ENCODE results near the gene PREX1.
A peak's percentile ranks its signal among the peaks of the same experiment; 100 is the strongest.
"Not testable (repeated sequence)": the region's sequence is repeated elsewhere in the genome, so short reads cannot be mapped to it uniquely, and the experiment has no call there.

PREX1 gene

GRCh38 chr20:48827855-48828733 lies at the start of gene PREX1:
Gene PREX1, minus strand, starts transcription at chr20:48827999. Its CDS starts 139 bp downstream, at chr20:48827860.
- DNase-seq (ENCODE audit: low read depth in 3 of 3) = peak; percentile 27 to 57 (median 55)

GRCh38 chr20:48877304-48877703 lies 49.5 kb upstream of the PREX1 start:
- DNase-seq (ENCODE audit: low read depth in 3 of 3) = no peak

- no peak for DNase-seq (ENCODE audit: low read depth in 3 of 3)
Observed at GRCh38 chr20:48875914-48876240, 48.1 kb upstream of the PREX1 start.

GRCh38 chr20:48875233-48875913 lies 47.6 kb upstream of the PREX1 start:
- no peak for DNase-seq (ENCODE audit: low read depth in 3 of 3)

GRCh38 chr20:48869442-48869841 lies 41.6 kb upstream of the PREX1 start:
- DNase-seq (ENCODE audit: low read depth in 3 of 3) = not testable (repeated sequence)

GRCh38 chr20:48866936-48867335 lies 39.1 kb upstream of the PREX1 start:
- DNase-seq (ENCODE audit: low read depth in 3 of 3) = no peak

- no peak for DNase-seq (ENCODE audit: low read depth in 3 of 3)
Observed at GRCh38 chr20:48864738-48865318, 37.0 kb upstream of the PREX1 start.

GRCh38 chr20:48864254-48864653 lies 36.5 kb upstream of the PREX1 start:
- DNase-seq (ENCODE audit: low read depth in 3 of 3) = no peak

GRCh38 chr20:48862279-48862678 lies 34.5 kb upstream of the PREX1 start:
- no peak for DNase-seq (ENCODE audit: low read depth in 3 of 3)

- DNase-seq (ENCODE audit: low read depth in 3 of 3) = no peak
Observed at GRCh38 chr20:48861444-48861843, 33.6 kb upstream of the PREX1 start.

GRCh38 chr20:48858075-48858790 lies 30.4 kb upstream of the PREX1 start:
- no peak for DNase-seq (ENCODE audit: low read depth in 3 of 3)

- no peak for DNase-seq (ENCODE audit: low read depth in 3 of 3)
Observed at GRCh38 chr20:48856130-48856529, 28.3 kb upstream of the PREX1 start.

- DNase-seq (ENCODE audit: low read depth in 3 of 3) = no peak
Observed at GRCh38 chr20:48855046-48855445, 27.2 kb upstream of the PREX1 start.

GRCh38 chr20:48852609-48853008 lies 24.8 kb upstream of the PREX1 start:
- no peak for DNase-seq (ENCODE audit: low read depth in 3 of 3)

GRCh38 chr20:48851579-48851978 lies 23.8 kb upstream of the PREX1 start:
- DNase-seq (ENCODE audit: low read depth in 3 of 3) = no peak

GRCh38 chr20:48850977-48851299 lies 23.1 kb upstream of the PREX1 start:
- DNase-seq (ENCODE audit: low read depth in 3 of 3) = no peak

- no peak for DNase-seq (ENCODE audit: low read depth in 3 of 3)
Observed at GRCh38 chr20:48850257-48850976, 22.6 kb upstream of the PREX1 start.

- DNase-seq (ENCODE audit: low read depth in 3 of 3) = no peak
Observed at GRCh38 chr20:48849779-48850178, 22.0 kb upstream of the PREX1 start.

GRCh38 chr20:48849299-48849698 lies 21.5 kb upstream of the PREX1 start:
- no peak for DNase-seq (ENCODE audit: low read depth in 3 of 3)

GRCh38 chr20:48847498-48848205 lies 19.9 kb upstream of the PREX1 start:
- no peak for DNase-seq (ENCODE audit: low read depth in 3 of 3)

All from stimulated activated CD4-positive, alpha-beta T cell treated with anti-CD3 and anti-CD28 coated beads, TNF-alpha, amount 100 ng/mL, for 48 hours (primary cell).